KMS-11 (cell line): ENCODE measurements around the gene MMP25.

Experiments
- H2AFZ ChIP-seq: fragments of 200-600 bp; sonication (generic); 2 replicates; pipeline ENCODE4 v1.6.1; 2016; ENCODE audit warnings: antibody characterized with exemption, mixed run types, low read depth
- H3K27ac ChIP-seq: fragments of 200-600 bp; sonication (generic); 2 replicates; pipeline ENCODE4 v1.6.1; 2016; ENCODE audit warnings: mild to moderate bottlenecking, mixed run types
- H3K27me3 ChIP-seq: fragments of 200-600 bp; sonication (generic); 2 replicates; pipeline ENCODE4 v1.6.1; 2017; ENCODE audit warnings: mild to moderate bottlenecking, low read depth, mixed run types, moderate library complexity; ENCODE audit not compliant: insufficient read depth
- H3K36me3 ChIP-seq: fragments of 200-600 bp; sonication (generic); 2 replicates; pipeline ENCODE4 v1.6.1; 2017; ENCODE audit warnings: mild to moderate bottlenecking, mixed run types; ENCODE audit not compliant: insufficient read depth
- H3K4me1 ChIP-seq: fragments of 200-600 bp; sonication (generic); 2 replicates; pipeline ENCODE4 v1.6.1; 2016; ENCODE audit warnings: mild to moderate bottlenecking, low read depth, mixed run types; ENCODE audit not compliant: poor library complexity, severe bottlenecking
- H3K4me2 ChIP-seq: fragments of 200-600 bp; sonication (generic); 2 replicates; pipeline ENCODE4 v1.7.0; 2016; ENCODE audit warnings: mild to moderate bottlenecking, mixed run types
- H3K4me3 ChIP-seq: fragments of 200-600 bp; sonication (generic); IDR thresholded peaks from 2 replicates; pipeline ENCODE4 v1.6.1; 2017; ENCODE audit warnings: low read depth, low read length, mixed read lengths; ENCODE audit not compliant: insufficient read depth
- H3K79me2 ChIP-seq: fragments of 200-600 bp; sonication (generic); 2 replicates; pipeline ENCODE4 v1.6.1; 2016; ENCODE audit warnings: low read depth, mixed run types; ENCODE audit not compliant: insufficient read depth
- H3K9ac ChIP-seq: fragments of 200-600 bp; sonication (generic); 2 replicates; pipeline ENCODE4 v1.6.1; 2016; ENCODE audit warnings: mild to moderate bottlenecking, mixed run types
- H4K20me1 ChIP-seq: fragments of 200-600 bp; sonication (generic); 2 replicates; pipeline ENCODE4 v1.6.1; 2016; ENCODE audit warnings: mild to moderate bottlenecking, mixed run types; ENCODE audit not compliant: insufficient read depth
- CTCF ChIP-seq: fragments of 200-600 bp; sonication (generic); conservative IDR thresholded peaks from 2 replicates; pipeline ENCODE4 v1.6.1; 2017; ENCODE audit warnings: low read depth, mild to moderate bottlenecking, antibody characterized with exemption, low read length, moderate library complexity, mixed read lengths

The MMP25 gene

GRCh38 chr16:3085868-3086595 is 39.7 kb downstream of the MMP25 start:
- no peak overlapping the region for H3K9ac ChIP-seq
- H3K4me2 ChIP-seq, result no peak overlapping the region
- no peaks in the 10 kb centered on the region for H3K36me3 ChIP-seq

GRCh38 chr16:3086596-3087242 is 40.4 kb downstream of the MMP25 start:
- H2AFZ ChIP-seq, result no peak overlapping the region
- H3K4me1 ChIP-seq, result no peaks in the 10 kb centered on the region
- H3K27ac ChIP-seq, result no peak overlapping the region
- no peaks in the 10 kb centered on the region for H3K36me3 ChIP-seq
- no peaks in the 10 kb centered on the region for H4K20me1 ChIP-seq
- peaks cover 35% of the 10 kb centered on the region; the same call in 1 of the 2 replicates for H3K27me3 ChIP-seq
- H3K9ac ChIP-seq, result no peak overlapping the region
- H3K79me2 ChIP-seq, result no peaks in the 10 kb centered on the region
- no peak overlapping the region for H3K4me2 ChIP-seq
- H3K4me3 ChIP-seq, result no peak overlapping the region
- no peak for TF ChIP-seq CTCF

More at GRCh38 chr16:3085868-3086595, 39.7 kb downstream of the MMP25 start:
- no peak for TF ChIP-seq CTCF
- Histone ChIP-seq H3K27me3 (peaks cover 31% of the 10 kb centered on the region; the same call in 1 of the 2 replicates), H2AFZ (no peak overlapping the region), H3K79me2 (no peaks in the 10 kb centered on the region), H3K4me1 (no peaks in the 10 kb centered on the region), H4K20me1 (no peaks in the 10 kb centered on the region), H3K4me3 (no peak overlapping the region), H3K27ac (no peak overlapping the region)

GRCh38 chr16:3087243-3088235 is 41.2 kb downstream of the MMP25 start:
- H3K36me3 ChIP-seq, result no peaks in the 10 kb centered on the region
- H3K9ac ChIP-seq, result no peak overlapping the region
- H4K20me1 ChIP-seq, result no peaks in the 10 kb centered on the region
- no peaks in the 10 kb centered on the region for H3K79me2 ChIP-seq
- TF ChIP-seq CTCF, result no peak
- H2AFZ ChIP-seq, result no peak overlapping the region
- H3K27ac ChIP-seq, result no peak overlapping the region
- H3K4me3 ChIP-seq, result no peak overlapping the region
- no peak overlapping the region for H3K4me2 ChIP-seq
- peaks cover 39% of the 10 kb centered on the region for H3K27me3 ChIP-seq
- no peaks in the 10 kb centered on the region for H3K4me1 ChIP-seq

- Histone ChIP-seq H3K79me2 (no peaks in the 10 kb centered on the region), H3K4me2 (no peak overlapping the region), H3K27ac (no peak overlapping the region), H2AFZ (no peak overlapping the region), H3K27me3 (peaks cover 43% of the 10 kb centered on the region), H4K20me1 (no peaks in the 10 kb centered on the region), H3K4me1 (no peaks in the 10 kb centered on the region), H3K4me3 (no peak overlapping the region), H3K9ac (no peak overlapping the region), H3K36me3 (no peaks in the 10 kb centered on the region)
- TF ChIP-seq CTCF, result no peak
Measured at GRCh38 chr16:3088450-3088849, 42.1 kb downstream of the MMP25 start.
